HepG2 (cell line): Measurements from ENCODE around the gene PSD4. TPM values are rescaled to one million over a fixed set of nuclear protein-coding genes. Genes with fewer than 3 reads are reported as not detected.

Experiments used
- BCL6 ChIP-seq: IDR thresholded peaks from 2 replicates; pipeline ENCODE4 v1.6.1; 2016; ENCODE audit warnings: missing genetic modification reagents, missing compliant biosample characterization
- CBFB ChIP-seq: sonication (generic); formaldehyde crosslinking; IDR thresholded peaks from 2 replicates; pipeline ENCODE4 v1.4.0; 2020; ENCODE audit warnings: missing genetic modification reagents
- CENPX ChIP-seq: sonication (generic); formaldehyde crosslinking; IDR thresholded peaks from 2 replicates; pipeline ENCODE4 v1.9.0; 2021; ENCODE audit warnings: mild to moderate bottlenecking, missing genetic modification reagents, moderate library complexity
- CREB3 ChIP-seq: sonication (generic); formaldehyde crosslinking; IDR thresholded peaks from 2 replicates; pipeline ENCODE4 v1.5.0; 2020; ENCODE audit warnings: missing genetic modification reagents
- EP300 ChIP-seq, 3 experiments: sonication (generic) in 1 of 3; formaldehyde crosslinking in 1 of 3; IDR thresholded peaks; 2 replicates each; pipeline versions ENCODE4 v1.5.1 to v1.6.1; 2011 to 2020; ENCODE audit warnings: low read depth in 2 of 3, low read length in 2 of 3, borderline replicate concordance in 1 of 3, improper control_type of control experiment in 1 of 3, mild to moderate bottlenecking in 1 of 3, missing genetic modification reagents in 1 of 3, moderate library complexity in 1 of 3
- FOXA3 ChIP-seq: IDR thresholded peaks from 2 replicates; pipeline ENCODE4 v1.6.1; 2016; ENCODE audit warnings: missing genetic modification reagents, missing compliant biosample characterization
- KDM2A ChIP-seq: sonication (generic); formaldehyde crosslinking; IDR thresholded peaks from 2 replicates; pipeline ENCODE4 v1.4.0; 2020; ENCODE audit warnings: low read depth, missing genetic modification reagents, borderline replicate concordance
- MIER3 ChIP-seq: IDR thresholded peaks from 2 replicates; pipeline ENCODE4 v1.6.1; 2016; ENCODE audit warnings: missing compliant biosample characterization, borderline replicate concordance
- NAIF1 ChIP-seq: sonication (generic); formaldehyde crosslinking; IDR thresholded peaks from 2 replicates; pipeline ENCODE4 v1.5.0; 2020; ENCODE audit warnings: mild to moderate bottlenecking, missing genetic modification reagents, borderline replicate concordance
- NCOR1 ChIP-seq: fragments of 200-600 bp; sonication (generic); IDR thresholded peaks from 2 replicates; pipeline ENCODE4 v1.7.0; 2017; ENCODE audit warnings: antibody characterized with exemption, low read length, borderline replicate concordance
- NFIC ChIP-seq: IDR thresholded peaks from 2 replicates; pipeline ENCODE4 v1.6.1; 2012; ENCODE audit warnings: mild to moderate bottlenecking, low read length, inconsistent platforms
- RNF219 ChIP-seq: sonication (generic); formaldehyde crosslinking; IDR thresholded peaks from 2 replicates; pipeline ENCODE4 v1.5.0; 2020; ENCODE audit warnings: mild to moderate bottlenecking, missing genetic modification reagents
- THAP11 ChIP-seq: IDR thresholded peaks from 2 replicates; pipeline ENCODE4 v1.6.1; 2016; ENCODE audit warnings: missing biosample characterization, missing genetic modification reagents
- TRIM24 ChIP-seq: sonication (generic); formaldehyde crosslinking; IDR thresholded peaks from 2 replicates; pipeline ENCODE4 v1.8.0; 2022; ENCODE audit warnings: mild to moderate bottlenecking, missing genetic modification reagents
- ZBED4 ChIP-seq: sonication (generic); formaldehyde crosslinking; IDR thresholded peaks from 2 replicates; pipeline ENCODE4 v1.4.0; 2020; ENCODE audit warnings: missing genetic modification reagents, borderline replicate concordance
- ZBTB8A ChIP-seq: sonication (generic); formaldehyde crosslinking; IDR thresholded peaks from 2 replicates; pipeline ENCODE4 v1.4.0; 2020; ENCODE audit warnings: mild to moderate bottlenecking, low read depth, missing genetic modification reagents, borderline replicate concordance
- ZFP36L2 ChIP-seq: sonication (generic); formaldehyde crosslinking; IDR thresholded peaks from 2 replicates; pipeline ENCODE4 v1.4.0; 2020; ENCODE audit warnings: missing genetic modification reagents
- ZGPAT ChIP-seq: IDR thresholded peaks from 2 replicates; pipeline ENCODE4 v1.6.1; 2016; ENCODE audit warnings: mild to moderate bottlenecking
- ZIK1 ChIP-seq: sonication (generic); formaldehyde crosslinking; IDR thresholded peaks from 2 replicates; pipeline ENCODE4 v1.5.0; 2020; ENCODE audit warnings: mild to moderate bottlenecking, low read depth, missing genetic modification reagents, borderline replicate concordance
- ZNF121 ChIP-seq: sonication (generic); formaldehyde crosslinking; IDR thresholded peaks from 2 replicates; pipeline ENCODE4 v1.5.0; 2020; ENCODE audit warnings: mild to moderate bottlenecking, missing genetic modification reagents
- polyA plus RNA-seq, 8 experiments: library from polyadenylated mRNA; depleted of rRNA in 3 of 8; stranded (reverse) in 7 of 8; unstranded in 1 of 8; fragments of >200 nt; fragmentation: Illumina TruSeq in 4 of 8; extraction: Trizol in 4 of 8; gene quantifications; 2 replicates each; pipeline versions ENCODE4 v1.2.1 to v1.2.3, GENCODE V29; 2011 to 2016; ENCODE audit warnings: low read depth in 4 of 8, missing spikeins in 1 of 8, mixed read lengths in 1 of 8; ENCODE audit not compliant: insufficient read depth in 1 of 8
- total RNA-seq, 5 experiments: library from RNA; depleted of rRNA; stranded (reverse); fragments of >200 nt; fragmentation: Illumina TruSeq; extraction: Trizol; gene quantifications; 2 replicates each; pipeline ENCODE4 v1.2.3, GENCODE V29; 2016; ENCODE audit warnings: low read depth in 1 of 5

PSD4 gene
- total and polyA plus RNA-seq, 2 of the 13 experiments (the other 11 are each of a cell fraction or from before 2014, with no cell fraction given): 5.8 to 9.4 TPM

- TF ChIP-seq RNF219 (CRISPR knock-in tag): no peak
- TF ChIP-seq ZBTB8A: no peak
- 0 out of 2 replicates have a peak, but pooled peaks have one; percentile 5 for TF ChIP-seq ZFP36L2 (CRISPR knock-in tag)
- TF ChIP-seq CREB3: no peak
- no peak for TF ChIP-seq TRIM24
- no peak for TF ChIP-seq ZIK1
- TF ChIP-seq NFIC: peak; percentile 54; the same call in 1 of the 2 replicates
- TF ChIP-seq KDM2A (CRISPR knock-in tag): no peak
- TF ChIP-seq FOXA3: peak; percentile 72; the same call in 1 of the 2 replicates
- TF ChIP-seq BCL6 (CRISPR knock-in tag): no peak
- TF ChIP-seq CBFB (CRISPR knock-in tag): no peak
- TF ChIP-seq ZBED4: no peak
- TF ChIP-seq MIER3: peak; percentile 63
- TF ChIP-seq ZGPAT (CRISPR knock-in tag): peak; percentile 78
- TF ChIP-seq NAIF1: no peak
- peak in 1 of 2 experiments; percentile 75; a peak in 2 of 4 replicates for TF ChIP-seq EP300 (IDR thresholded peaks at IDR 0.05; ENCODE audit: low read depth in 2 of 2, low read length in 2 of 2)
- no peak for TF ChIP-seq EP300 (CRISPR knock-in tag; IDR thresholded peaks at IDR 0.05; ENCODE audit: borderline replicate concordance)
- TF ChIP-seq THAP11 (CRISPR knock-in tag): peak; percentile 63; the same call in 1 of the 2 replicates
- no peak for TF ChIP-seq ZNF121 (CRISPR knock-in tag)
- TF ChIP-seq NCOR1: no peak
- no peak for TF ChIP-seq CENPX (CRISPR knock-in tag)
Observed at GRCh38 chr2:113124984-113125855, 48.6 kb upstream of the PSD4 start (continued).
